ENCODE data around the gene CACNA2D1. TPM values are rescaled to one million over a fixed set of nuclear protein-coding genes. Genes with fewer than 3 reads are reported as not detected.

Gene CACNA2D1
- total RNA-seq, 4 donors from 2014 or later, result 34.4 to 128 (median 67.9) TPM

- intact Hi-C loops (cut with DNase I), result no loop called here
- H3K36me3 ChIP-seq, result no peaks in the 10 kb centered on the region
- H3K27me3 ChIP-seq, result no peaks in the 10 kb centered on the region
- H3K4me1 ChIP-seq, result no peaks in the 10 kb centered on the region
- no peaks in the 10 kb centered on the region for H3K9me3 ChIP-seq
- no peak for DNase-seq
- no peak overlapping the region for H3K27ac ChIP-seq
- TF ChIP-seq POLR2A (IDR thresholded peaks at IDR 0.05), result no peak
- no peak for TF ChIP-seq CTCF (IDR thresholded peaks at IDR 0.05)
- WGBS, 2 donors, result 88 to 90% methylated on average over 4 of the region's 4 CpGs
- H3K4me3 ChIP-seq (replicated peaks in 1 of 3), result no peak overlapping the region
These were observed 277.1 kb downstream of the CACNA2D1 start for GRCh38 chr7:82166260-82167015.

GRCh38 chr7:82164813-82165212, 278.8 kb downstream of the CACNA2D1 start:
- peak in 1 of 6 experiments; percentile 16 for TF ChIP-seq CTCF (IDR thresholded peaks at IDR 0.05)
- TF ChIP-seq POLR2A (IDR thresholded peaks at IDR 0.05), result no peak
- Histone ChIP-seq H3K9me3 (no peaks in the 10 kb centered on the region), H3K27me3 (no peaks in the 10 kb centered on the region), H3K4me1 (no peaks in the 10 kb centered on the region), H3K4me3 (replicated peaks in 1 of 3) (no peak overlapping the region), H3K27ac (no peak overlapping the region), H3K36me3 (no peaks in the 10 kb centered on the region)
- 38 to 67% methylated on average over 3 of the region's 3 CpGs for WGBS, 2 donors
- intact Hi-C loops (cut with DNase I), result no loop called here
- DNase-seq, result no peak

GRCh38 chr7:82164410-82164809, 279.2 kb downstream of the CACNA2D1 start:
- Histone ChIP-seq H3K27ac (no peak overlapping the region), H3K4me1 (no peaks in the 10 kb centered on the region), H3K9me3 (no peaks in the 10 kb centered on the region), H3K27me3 (no peaks in the 10 kb centered on the region), H3K4me3 (replicated peaks in 1 of 3) (no peak overlapping the region), H3K36me3 (no peaks in the 10 kb centered on the region)
- DNase-seq, result no peak
- 94 to 96% methylated on average over 1 of the region's 1 CpG for WGBS, 2 donors
- TF ChIP-seq POLR2A (IDR thresholded peaks at IDR 0.05) (no peak), CTCF (IDR thresholded peaks at IDR 0.05) (no peak)
- intact Hi-C loops (cut with DNase I), result no loop called here

GRCh38 chr7:82163586-82163985, 280.0 kb downstream of the CACNA2D1 start:
- no peaks in the 10 kb centered on the region for H3K9me3 ChIP-seq
- H3K27ac ChIP-seq, result no peak overlapping the region
- no peak overlapping the region for H3K4me3 ChIP-seq (replicated peaks in 1 of 3)
- intact Hi-C loops (cut with DNase I), result no loop called here
- no peaks in the 10 kb centered on the region for H3K36me3 ChIP-seq
- no peaks in the 10 kb centered on the region for H3K27me3 ChIP-seq
- no peaks in the 10 kb centered on the region for H3K4me1 ChIP-seq
- TF ChIP-seq CTCF (IDR thresholded peaks at IDR 0.05) (no peak), POLR2A (IDR thresholded peaks at IDR 0.05) (no peak)
- WGBS, 2 donors, result 77 to 82% methylated on average over 1 of the region's 1 CpG
- no peak for DNase-seq

DNA sequence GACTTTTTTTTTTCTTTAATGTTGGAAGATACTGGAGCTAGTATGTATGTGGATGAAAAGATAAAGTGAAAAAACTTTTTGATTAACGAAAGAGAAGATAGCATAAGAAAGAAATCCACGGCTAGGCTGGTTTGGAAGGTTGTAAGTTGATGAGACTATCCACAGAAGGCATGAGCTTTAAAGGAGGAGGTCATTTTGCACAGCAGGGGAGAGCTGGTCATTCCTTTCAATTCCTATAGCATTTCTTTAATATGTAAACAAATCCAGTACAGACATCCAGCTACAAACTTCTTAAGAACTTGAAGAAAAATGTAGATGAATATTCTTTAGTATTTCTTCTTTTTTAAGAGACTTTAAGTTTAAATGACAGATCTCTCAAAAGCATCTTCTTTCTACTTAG, 281.3 kb downstream of the CACNA2D1 start:
- Histone ChIP-seq H3K36me3 (no peaks in the 10 kb centered on the region), H3K27me3 (no peaks in the 10 kb centered on the region), H3K9me3 (no peaks in the 10 kb centered on the region), H3K4me1 (no peaks in the 10 kb centered on the region), H3K4me3 (replicated peaks in 1 of 3) (no peak overlapping the region), H3K27ac (no peak overlapping the region)
- WGBS, 2 donors, result 42 to 90% methylated on average over 2 of the region's 2 CpGs
- intact Hi-C loops (cut with DNase I), result no loop called here
- DNase-seq, result no peak
- TF ChIP-seq CTCF (IDR thresholded peaks at IDR 0.05) (no peak), POLR2A (IDR thresholded peaks at IDR 0.05) (no peak)
